ENCODE data around the gene RPL6.
"Not testable (repeated sequence)": the region's sequence is repeated elsewhere in the genome, so short reads cannot be mapped to it uniquely, and the experiment has no call there.

RPL6 gene

GRCh38 chr12:112446008-112446725 is 36.8 kb upstream of the RPL6 start:
- DNase-seq (ENCODE audit: low read depth) = no peak
- TF ChIP-seq CTCF (conservative IDR thresholded peaks at IDR 0.05; ENCODE audit: low read depth, low read length) = no peak
- H3K4me3 ChIP-seq (ENCODE audit: low read depth, low read length) = no peak overlapping the region

- TF ChIP-seq CTCF (conservative IDR thresholded peaks at IDR 0.05; ENCODE audit: low read depth, low read length) = no peak
- DNase-seq (ENCODE audit: low read depth) = no peak
- H3K4me3 ChIP-seq (ENCODE audit: low read depth, low read length) = no peak overlapping the region
These were observed 34.5 kb upstream of the RPL6 start for GRCh38 chr12:112443916-112444315.

- DNase-seq (ENCODE audit: low read depth); H3K4me3 ChIP-seq (ENCODE audit: low read depth, low read length): not testable (repeated sequence)
These were observed 31.2 kb upstream of the RPL6 start for GRCh38 chr12:112440653-112441052.

GRCh38 chr12:112439769-112440168 is 30.4 kb upstream of the RPL6 start:
- no peak for DNase-seq (ENCODE audit: low read depth)
- TF ChIP-seq CTCF (conservative IDR thresholded peaks at IDR 0.05; ENCODE audit: low read depth, low read length) = no peak
- no peak overlapping the region for H3K4me3 ChIP-seq (ENCODE audit: low read depth, low read length)

- not testable (repeated sequence) for H3K4me3 ChIP-seq (ENCODE audit: low read depth, low read length); DNase-seq (ENCODE audit: low read depth)
These were observed 29.2 kb upstream of the RPL6 start for GRCh38 chr12:112438645-112439044.

GRCh38 chr12:112433551-112433950 is 24.1 kb upstream of the RPL6 start:
- TF ChIP-seq CTCF (conservative IDR thresholded peaks at IDR 0.05; ENCODE audit: low read depth, low read length) = no peak
- no peak overlapping the region for H3K4me3 ChIP-seq (ENCODE audit: low read depth, low read length)
- no peak for DNase-seq (ENCODE audit: low read depth)

GRCh38 chr12:112431965-112432364 is 22.6 kb upstream of the RPL6 start:
- DNase-seq (ENCODE audit: low read depth) = no peak
- H3K4me3 ChIP-seq (ENCODE audit: low read depth, low read length) = no peak overlapping the region
- no peak for TF ChIP-seq CTCF (conservative IDR thresholded peaks at IDR 0.05; ENCODE audit: low read depth, low read length)

GRCh38 chr12:112430929-112431328 is 21.5 kb upstream of the RPL6 start:
- no peak overlapping the region for H3K4me3 ChIP-seq (ENCODE audit: low read depth, low read length)
- no peak for TF ChIP-seq CTCF (conservative IDR thresholded peaks at IDR 0.05; ENCODE audit: low read depth, low read length)
- no peak for DNase-seq (ENCODE audit: low read depth)
